ENCODE data around the gene NEK4. TPM values are rescaled to one million over a fixed set of nuclear protein-coding genes. Genes with fewer than 3 reads are reported as not detected.
A peak's percentile ranks its signal among the peaks of the same experiment; 100 is the strongest.

Gene NEK4
- total and polyA plus RNA-seq, 2 of the 13 experiments (the other 11 are each of a cell fraction or from before 2014, with no cell fraction given) = 16.5 to 38.0 TPM

- TF ChIP-seq HBP1 (CRISPR knock-in tag; IDR thresholded peaks at IDR 0.05; ENCODE audit: low read depth) = peak; percentile 83
- peak; percentile 67; the same call in 1 of the 2 replicates for TF ChIP-seq ZBTB3 (CRISPR knock-in tag; IDR thresholded peaks at IDR 0.05; ENCODE audit: borderline replicate concordance, low read depth)
- TF ChIP-seq, protein P1, sequence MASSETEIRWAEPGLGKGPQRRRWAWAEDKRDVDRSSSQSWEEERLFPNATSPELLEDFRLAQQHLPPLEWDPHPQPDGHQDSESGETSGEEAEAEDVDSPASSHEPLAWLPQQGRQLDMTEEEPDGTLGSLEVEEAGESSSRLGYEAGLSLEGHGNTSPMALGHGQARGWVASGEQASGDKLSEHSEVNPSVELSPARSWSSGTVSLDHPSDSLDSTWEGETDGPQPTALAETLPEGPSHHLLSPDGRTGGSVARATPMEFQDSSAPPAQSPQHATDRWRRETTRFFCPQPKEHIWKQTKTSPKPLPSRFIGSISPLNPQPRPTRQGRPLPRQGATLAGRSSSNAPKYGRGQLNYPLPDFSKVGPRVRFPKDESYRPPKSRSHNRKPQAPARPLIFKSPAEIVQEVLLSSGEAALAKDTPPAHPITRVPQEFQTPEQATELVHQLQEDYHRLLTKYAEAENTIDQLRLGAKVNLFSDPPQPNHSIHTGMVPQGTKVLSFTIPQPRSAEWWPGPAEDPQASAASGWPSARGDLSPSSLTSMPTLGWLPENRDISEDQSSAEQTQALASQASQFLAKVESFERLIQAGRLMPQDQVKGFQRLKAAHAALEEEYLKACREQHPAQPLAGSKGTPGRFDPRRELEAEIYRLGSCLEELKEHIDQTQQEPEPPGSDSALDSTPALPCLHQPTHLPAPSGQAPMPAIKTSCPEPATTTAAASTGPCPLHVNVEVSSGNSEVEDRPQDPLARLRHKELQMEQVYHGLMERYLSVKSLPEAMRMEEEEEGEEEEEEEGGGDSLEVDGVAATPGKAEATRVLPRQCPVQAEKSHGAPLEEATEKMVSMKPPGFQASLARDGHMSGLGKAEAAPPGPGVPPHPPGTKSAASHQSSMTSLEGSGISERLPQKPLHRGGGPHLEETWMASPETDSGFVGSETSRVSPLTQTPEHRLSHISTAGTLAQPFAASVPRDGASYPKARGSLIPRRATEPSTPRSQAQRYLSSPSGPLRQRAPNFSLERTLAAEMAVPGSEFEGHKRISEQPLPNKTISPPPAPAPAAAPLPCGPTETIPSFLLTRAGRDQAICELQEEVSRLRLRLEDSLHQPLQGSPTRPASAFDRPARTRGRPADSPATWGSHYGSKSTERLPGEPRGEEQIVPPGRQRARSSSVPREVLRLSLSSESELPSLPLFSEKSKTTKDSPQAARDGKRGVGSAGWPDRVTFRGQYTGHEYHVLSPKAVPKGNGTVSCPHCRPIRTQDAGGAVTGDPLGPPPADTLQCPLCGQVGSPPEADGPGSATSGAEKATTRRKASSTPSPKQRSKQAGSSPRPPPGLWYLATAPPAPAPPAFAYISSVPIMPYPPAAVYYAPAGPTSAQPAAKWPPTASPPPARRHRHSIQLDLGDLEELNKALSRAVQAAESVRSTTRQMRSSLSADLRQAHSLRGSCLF (CRISPR knock-in tag; IDR thresholded peaks at IDR 0.05; ENCODE audit: borderline replicate concordance) = no peak
- TF ChIP-seq ZNF883 (CRISPR knock-in tag; IDR thresholded peaks at IDR 0.05; ENCODE audit: not compliant biosample characterization) = no peak
- TF ChIP-seq ZNF234 (CRISPR knock-in tag; conservative IDR thresholded peaks at IDR 0.05) = no peak
- TF ChIP-seq, protein P2, sequence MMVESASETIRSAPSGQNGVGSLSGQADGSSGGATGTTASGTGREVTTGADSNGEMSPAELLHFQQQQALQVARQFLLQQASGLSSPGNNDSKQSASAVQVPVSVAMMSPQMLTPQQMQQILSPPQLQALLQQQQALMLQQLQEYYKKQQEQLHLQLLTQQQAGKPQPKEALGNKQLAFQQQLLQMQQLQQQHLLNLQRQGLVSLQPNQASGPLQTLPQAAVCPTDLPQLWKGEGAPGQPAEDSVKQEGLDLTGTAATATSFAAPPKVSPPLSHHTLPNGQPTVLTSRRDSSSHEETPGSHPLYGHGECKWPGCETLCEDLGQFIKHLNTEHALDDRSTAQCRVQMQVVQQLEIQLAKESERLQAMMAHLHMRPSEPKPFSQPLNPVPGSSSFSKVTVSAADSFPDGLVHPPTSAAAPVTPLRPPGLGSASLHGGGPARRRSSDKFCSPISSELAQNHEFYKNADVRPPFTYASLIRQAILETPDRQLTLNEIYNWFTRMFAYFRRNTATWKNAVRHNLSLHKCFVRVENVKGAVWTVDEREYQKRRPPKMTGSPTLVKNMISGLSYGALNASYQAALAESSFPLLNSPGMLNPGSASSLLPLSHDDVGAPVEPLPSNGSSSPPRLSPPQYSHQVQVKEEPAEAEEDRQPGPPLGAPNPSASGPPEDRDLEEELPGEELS (CRISPR knock-in tag; IDR thresholded peaks at IDR 0.05) = peak; percentile 93
- TF ChIP-seq DPF2 (CRISPR knock-in tag; IDR thresholded peaks at IDR 0.05; ENCODE audit: borderline replicate concordance, low read depth) = peak; percentile 73
- TF ChIP-seq NR2F1 (CRISPR knock-in tag; IDR thresholded peaks at IDR 0.05) = peak; percentile 93 to 95
These were observed 65.9 kb downstream of the NEK4 start (continued) for GRCh38 chr3:52704611-52705437.

Measured in HepG2 (cell line).